Lower leg skin (tissue), 4 donors: ENCODE results near the gene LTC4S. TPM values are rescaled to one million over a fixed set of nuclear protein-coding genes. Genes with fewer than 3 reads are reported as not detected.

Experiments used
- DNase-seq, 2 donors: peaks; one replicate each; pipeline ENCODE4 v3.0.0-alpha.2; 2019; ENCODE audit warnings: low spot score in 2 of 2
- H3K4me3 ChIP-seq: fragments of 200-600 bp; sonication (generic); 2 replicates; pipeline ENCODE4 v1.5.1; 2017; ENCODE audit warnings: mild to moderate bottlenecking, low read depth; ENCODE audit not compliant: poor library complexity, severe bottlenecking
- CTCF ChIP-seq, 3 donors: fragments of 450-650 bp; IDR thresholded peaks; one replicate each; pipeline ENCODE4 v1.5.1; 2016; ENCODE audit warnings: antibody characterized with exemption in 3 of 3, mild to moderate bottlenecking in 3 of 3, moderate library complexity in 2 of 3
- POLR2A ChIP-seq, 2 donors: fragments of 450-650 bp; IDR thresholded peaks; one replicate each; pipeline ENCODE4 v1.6.1; 2016 to 2017; ENCODE audit warnings: antibody characterized with exemption in 2 of 2, mild to moderate bottlenecking in 1 of 2, moderate library complexity in 1 of 2
- WGBS, 2 donors: methylation state at CpG; one replicate each; pipeline ENCODE4 v1.1.5; 2018; 5-methylcytosine and 5-hydroxymethylcytosine counted together
- intact Hi-C: fragments of 100-400 bp; cut with DNase I; formaldehyde crosslinking; loops from one replicate; pipeline ENCODE4 v1.15.0; 2023; ENCODE audit warnings: low total_unique reads
- total RNA-seq, 4 donors: library from RNA; depleted of rRNA; stranded (reverse); fragments of >200 nt; gene quantifications; one replicate each; pipeline ENCODE4 v1.1.0, GENCODE V29; 2016

The LTC4S gene
- total RNA-seq, 4 donors from 2014 or later: 3.5 to 14.8 (median 9.6) TPM

GRCh38 chr5:179825655-179826182, 31.9 kb downstream of the LTC4S start:
- TF ChIP-seq POLR2A (IDR thresholded peaks at IDR 0.05): no peak
- 74 to 79% methylated on average over 13 of the region's 13 CpGs for WGBS, 2 donors
- DNase-seq: no peak
- intact Hi-C loops: no loop called here
- H3K4me3 ChIP-seq: no peak overlapping the region

GRCh38 chr5:179827680-179828079, 33.9 kb downstream of the LTC4S start:
- WGBS, 2 donors: 63 to 67% methylated on average over 9 of the region's 9 CpGs
- intact Hi-C loops: no loop called here
- H3K4me3 ChIP-seq: no peak overlapping the region
- peak in 1 of 2 donors; percentile 42 for DNase-seq
- TF ChIP-seq CTCF (IDR thresholded peaks at IDR 0.05) (no peak), POLR2A (IDR thresholded peaks at IDR 0.05) (no peak)

- H3K4me3 ChIP-seq: no peak overlapping the region
- WGBS, 2 donors: 93 to 96% methylated on average over 3 of the region's 3 CpGs
- TF ChIP-seq POLR2A (IDR thresholded peaks at IDR 0.05): no peak
- TF ChIP-seq CTCF (IDR thresholded peaks at IDR 0.05): no peak
- intact Hi-C loops: no loop called here
- no peak for DNase-seq
Observed at GRCh38 chr5:179828756-179829421, 35.1 kb downstream of the LTC4S start.

GRCh38 chr5:179829732-179830435, 36.1 kb downstream of the LTC4S start:
- TF ChIP-seq CTCF (IDR thresholded peaks at IDR 0.05): no peak
- TF ChIP-seq POLR2A (IDR thresholded peaks at IDR 0.05): no peak

GRCh38 chr5:179830818-179831468, 37.2 kb downstream of the LTC4S start:
- 92 to 94% methylated on average over 7 of the region's 7 CpGs for WGBS, 2 donors
- intact Hi-C loops: no loop called here
- no peak for DNase-seq
- TF ChIP-seq CTCF (IDR thresholded peaks at IDR 0.05): no peak
- no peak for TF ChIP-seq POLR2A (IDR thresholded peaks at IDR 0.05)
- no peak overlapping the region for H3K4me3 ChIP-seq

More at GRCh38 chr5:179829732-179830435, 36.1 kb downstream of the LTC4S start:
- DNase-seq: no peak
- 89 to 91% methylated on average over 7 of the region's 7 CpGs for WGBS, 2 donors
- intact Hi-C loops: no loop called here
- H3K4me3 ChIP-seq: no peak overlapping the region
